ENCODE results near the gene OTOP2. TPM values are rescaled to one million over a fixed set of nuclear protein-coding genes. Genes with fewer than 3 reads are reported as not detected.
A peak's percentile ranks its signal among the peaks of the same experiment; 100 is the strongest.

Gene OTOP2
- total and polyA plus RNA-seq, 7 donors: not detected

DNA sequence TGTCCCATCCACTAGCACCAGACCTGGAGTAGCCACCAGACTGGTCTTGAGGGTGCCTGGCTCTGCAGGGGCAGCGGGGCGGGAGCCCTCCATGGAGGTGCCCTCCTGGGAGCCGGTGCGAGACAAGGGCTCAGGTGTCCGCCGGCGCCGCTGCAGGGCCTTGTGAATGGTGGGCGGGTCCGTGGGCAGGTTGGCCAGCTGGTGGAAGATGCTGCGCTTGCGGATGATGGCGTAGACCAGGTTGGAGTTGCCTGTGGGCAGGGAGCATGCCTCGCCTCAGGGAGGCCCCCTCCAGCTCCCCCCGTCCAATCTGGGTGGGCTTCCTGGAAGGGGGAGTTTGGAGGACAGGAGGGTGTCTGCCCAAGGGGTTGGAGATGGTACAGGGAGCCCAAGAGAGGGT lies 30.0 kb downstream of the OTOP2 start:
- intact Hi-C loops (cut with DNase I): loop anchor here in 1 of 2 donors (10.0 kb wide), 1 partner anchor 159 kb away; no protein-coding TSS in a partner anchor

DNA sequence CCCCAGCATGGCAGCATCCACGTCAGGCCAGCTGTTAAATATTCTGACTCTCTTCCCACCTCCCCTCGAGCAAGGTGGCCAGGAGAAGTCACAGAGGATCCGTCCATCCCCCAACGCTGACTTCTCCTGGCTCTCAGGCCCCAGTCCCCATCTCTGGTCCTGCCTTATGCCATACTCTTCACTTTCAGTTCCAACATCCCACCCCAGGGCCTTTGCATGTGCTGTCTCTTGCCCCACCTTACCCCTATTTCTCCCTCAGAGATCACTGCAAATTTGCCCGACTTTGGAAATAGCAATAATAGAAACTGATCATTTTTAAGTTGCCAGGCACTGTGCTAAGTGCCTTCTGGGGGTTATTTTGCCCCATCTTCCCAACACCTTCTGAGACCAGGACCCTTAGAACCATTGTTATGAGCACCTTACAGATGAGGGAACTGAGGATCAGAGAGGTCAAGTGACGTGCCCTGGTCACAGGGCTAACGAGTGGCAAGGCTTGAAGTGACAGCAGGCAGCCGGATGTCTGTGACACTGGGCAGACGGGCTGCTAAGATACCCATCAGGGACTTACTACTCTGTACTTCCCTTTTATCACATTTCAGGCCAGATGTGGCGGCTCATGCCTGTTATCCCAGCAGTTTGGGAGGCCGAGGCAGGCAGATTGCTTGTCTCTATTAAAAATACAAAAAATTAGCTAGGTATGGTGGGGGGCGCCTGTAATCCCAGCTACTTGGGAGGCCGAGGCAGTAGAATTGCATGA lies 30.8 kb downstream of the OTOP2 start:
- Histone ChIP-seq H3K27me3 (ENCODE audit: insufficient read depth in 3 of 3, low read length in 2 of 3) (peaks cover 0 to 15% (median 7%) of the 10 kb centered on the region in 3 donors), H3K36me3 (ENCODE audit: insufficient read depth in 1 of 2, low read depth in 1 of 2) (no peaks in the 10 kb centered on the region), H3K4me1 (no peaks in the 10 kb centered on the region), H3K4me3 (no peak overlapping the region), H3K27ac (no peak overlapping the region), H3K9me3 (no peaks in the 10 kb centered on the region)
- TF ChIP-seq, protein P1, sequence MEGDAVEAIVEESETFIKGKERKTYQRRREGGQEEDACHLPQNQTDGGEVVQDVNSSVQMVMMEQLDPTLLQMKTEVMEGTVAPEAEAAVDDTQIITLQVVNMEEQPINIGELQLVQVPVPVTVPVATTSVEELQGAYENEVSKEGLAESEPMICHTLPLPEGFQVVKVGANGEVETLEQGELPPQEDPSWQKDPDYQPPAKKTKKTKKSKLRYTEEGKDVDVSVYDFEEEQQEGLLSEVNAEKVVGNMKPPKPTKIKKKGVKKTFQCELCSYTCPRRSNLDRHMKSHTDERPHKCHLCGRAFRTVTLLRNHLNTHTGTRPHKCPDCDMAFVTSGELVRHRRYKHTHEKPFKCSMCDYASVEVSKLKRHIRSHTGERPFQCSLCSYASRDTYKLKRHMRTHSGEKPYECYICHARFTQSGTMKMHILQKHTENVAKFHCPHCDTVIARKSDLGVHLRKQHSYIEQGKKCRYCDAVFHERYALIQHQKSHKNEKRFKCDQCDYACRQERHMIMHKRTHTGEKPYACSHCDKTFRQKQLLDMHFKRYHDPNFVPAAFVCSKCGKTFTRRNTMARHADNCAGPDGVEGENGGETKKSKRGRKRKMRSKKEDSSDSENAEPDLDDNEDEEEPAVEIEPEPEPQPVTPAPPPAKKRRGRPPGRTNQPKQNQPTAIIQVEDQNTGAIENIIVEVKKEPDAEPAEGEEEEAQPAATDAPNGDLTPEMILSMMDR (IDR thresholded peaks at IDR 0.05): no peak
- ATAC-seq (no peak), DNase-seq (no peak)
- 71 to 80% (median 73%) methylated on average over 13 of the region's 13 CpGs for WGBS, 3 donors
- intact Hi-C loops (cut with DNase I): loop anchor here (5.0 to 10.0 kb wide), 2 partner anchors 160 to 208 kb away; partner anchors contain the start of gene NHERF1 (in 1 of the 2)

More for the DNA sequence above, 30.0 kb downstream of the OTOP2 start:
- Histone ChIP-seq H3K27me3 (ENCODE audit: insufficient read depth in 3 of 3, low read length in 2 of 3) (peaks cover 0 to 15% (median 7%) of the 10 kb centered on the region in 3 donors), H3K9me3 (no peaks in the 10 kb centered on the region), H3K27ac (no peak overlapping the region), H3K4me1 (no peaks in the 10 kb centered on the region), H3K36me3 (ENCODE audit: insufficient read depth in 1 of 2, low read depth in 1 of 2) (no peaks in the 10 kb centered on the region), H3K4me3 (no peak overlapping the region)
- 88% methylated on average over 15 of the region's 15 CpGs for WGBS, 3 donors
- DNase-seq (no peak), ATAC-seq (no peak)
- TF ChIP-seq, protein P1 (IDR thresholded peaks at IDR 0.05): no peak

DNA sequence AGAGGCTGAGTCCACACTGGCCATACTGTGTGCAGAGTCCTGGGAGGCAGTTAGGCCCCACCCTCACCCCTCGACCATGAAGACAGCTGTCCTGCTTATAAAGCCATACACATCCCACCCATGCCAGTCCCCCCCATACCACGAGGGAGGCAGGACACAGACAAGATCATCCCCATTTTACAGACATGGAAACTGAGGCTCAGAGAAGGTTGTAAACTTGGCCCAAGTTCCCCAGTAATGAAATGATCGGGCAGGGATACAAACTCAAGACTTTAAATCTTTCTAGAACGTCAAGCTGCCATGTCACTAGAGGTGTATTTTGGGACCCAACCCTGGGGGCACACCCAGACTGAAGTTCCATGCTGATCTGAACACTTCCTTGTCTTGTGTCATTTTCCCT lies 32.0 kb downstream of the OTOP2 start:
- intact Hi-C loops (cut with DNase I): loop anchor here (5.0 to 10.0 kb wide), 2 partner anchors 161 to 209 kb away; partner anchors contain the start of gene NHERF1 (in 1 of the 2)
- ATAC-seq (no peak), DNase-seq (no peak)
- no peak overlapping the region for H3K4me3 ChIP-seq
- WGBS, 3 donors: 71 to 83% (median 78%) methylated on average over 4 of the region's 4 CpGs
- H3K27me3 ChIP-seq (ENCODE audit: insufficient read depth in 3 of 3, low read length in 2 of 3): peaks cover 0 to 8% (median 0%) of the 10 kb centered on the region in 3 donors
- no peak overlapping the region for H3K27ac ChIP-seq
- no peaks in the 10 kb centered on the region for H3K4me1 ChIP-seq
- H3K9me3 ChIP-seq: no peaks in the 10 kb centered on the region
- H3K36me3 ChIP-seq (ENCODE audit: insufficient read depth in 1 of 2, low read depth in 1 of 2): no peaks in the 10 kb centered on the region
- TF ChIP-seq, protein P1 (IDR thresholded peaks at IDR 0.05): no peak

DNA sequence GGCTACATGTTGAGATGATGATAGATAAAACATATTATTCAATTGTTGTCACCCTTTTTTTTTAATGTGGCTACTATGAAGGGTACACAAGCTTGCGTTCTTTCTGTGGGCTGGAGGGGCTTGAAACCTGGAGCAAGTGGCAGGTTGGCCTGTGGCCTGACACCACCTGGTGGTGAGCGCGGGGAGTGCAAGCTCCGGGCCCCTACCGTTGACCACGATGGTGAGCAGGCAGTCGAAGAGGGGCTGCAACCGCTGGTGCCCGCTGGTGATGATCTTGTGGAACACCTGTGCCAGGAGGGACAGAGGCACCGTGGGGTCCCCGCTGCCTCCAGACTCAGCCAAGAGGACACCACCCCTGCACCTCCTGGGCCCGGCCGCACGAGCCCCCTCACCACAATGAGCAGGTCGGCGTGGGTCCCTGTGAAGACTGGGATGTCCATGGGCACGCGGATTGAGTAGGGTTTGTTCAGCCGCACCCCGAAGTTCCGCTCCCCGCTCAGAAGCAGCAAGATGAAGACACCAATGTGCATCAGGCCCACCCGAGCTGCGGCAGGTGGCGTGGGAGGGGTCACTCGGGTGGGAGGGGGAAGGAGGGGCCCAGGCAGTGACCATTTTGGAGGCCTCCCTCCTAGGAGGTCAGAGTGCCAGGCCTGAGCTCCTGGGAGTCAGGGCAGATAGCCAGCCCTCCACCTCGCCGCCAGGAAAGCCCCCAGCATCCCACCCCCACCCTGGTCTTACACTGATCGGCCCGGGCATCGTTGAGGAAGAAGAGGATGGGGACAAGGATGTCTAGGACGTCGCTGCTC lies 34.1 kb downstream of the OTOP2 start:
- Histone ChIP-seq H3K4me1 (no peaks in the 10 kb centered on the region), H3K9me3 (no peaks in the 10 kb centered on the region), H3K4me3 (no peak overlapping the region), H3K27ac (no peak overlapping the region), H3K27me3 (ENCODE audit: insufficient read depth in 3 of 3, low read length in 2 of 3) (no peaks in the 10 kb centered on the region), H3K36me3 (ENCODE audit: insufficient read depth in 1 of 2, low read depth in 1 of 2) (no peaks in the 10 kb centered on the region)
- DNase-seq: peak; percentile 76 to 83
- 37 to 43% (median 41%) methylated on average over 28 to 33 of the region's 33 CpGs for WGBS, 3 donors
- TF ChIP-seq, protein P1 (IDR thresholded peaks at IDR 0.05): peak; percentile 94
- ATAC-seq: peak; percentile 55 to 75 (median 72)
- intact Hi-C loops (cut with DNase I): loop anchor here (2.0 to 10.0 kb wide), 3 partner anchors 35 to 211 kb away; partner anchors contain the start of genes NHERF1 (in 1 of the 2) and USH1G (in 1 of the 2)

Data from psoas muscle (tissue), 8 donors.